Measurements from ENCODE around the gene PACSIN3.
"Not testable (repeated sequence)": the region's sequence is repeated elsewhere in the genome, so short reads cannot be mapped to it uniquely, and the experiment has no call there.

The PACSIN3 gene

DNA sequence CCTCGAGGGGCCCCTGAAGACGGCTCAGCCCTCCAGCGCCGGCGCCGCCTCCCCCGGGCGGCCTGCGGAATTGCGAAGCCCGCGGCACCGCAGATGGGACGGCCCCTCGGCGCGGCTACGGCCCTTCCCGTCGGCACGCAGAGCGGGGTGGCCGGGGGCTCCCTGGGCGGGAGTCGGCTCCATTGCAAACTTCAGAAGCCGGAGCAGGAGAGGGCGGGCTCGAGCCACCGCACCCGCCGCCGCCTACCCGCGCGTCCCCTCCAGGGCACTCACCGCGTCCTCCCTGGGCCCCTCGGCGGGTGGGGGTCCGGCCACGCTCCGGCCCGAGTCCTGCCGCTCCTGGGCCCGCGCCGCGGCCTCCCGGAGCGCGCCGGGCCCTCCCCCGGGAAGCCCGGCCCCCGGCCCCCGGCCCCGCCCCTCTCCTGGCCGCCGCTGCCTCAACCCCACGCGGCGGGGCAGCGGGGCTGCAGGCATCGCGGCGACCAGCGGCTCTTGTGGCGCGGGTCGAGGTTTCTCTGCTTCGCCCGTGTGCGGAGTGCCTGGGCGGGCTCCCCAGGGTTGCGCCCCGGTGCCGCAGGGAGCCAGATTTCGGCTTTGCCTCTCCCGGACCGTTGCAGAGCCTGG is at the start of gene PACSIN3:
PACSIN3 (minus strand) TSS at position 359 of the 624 bp plus-strand sequence. CDS start 3,707 bp downstream, outside the sequence.
- peak; percentile 69 for DNase-seq

DNA sequence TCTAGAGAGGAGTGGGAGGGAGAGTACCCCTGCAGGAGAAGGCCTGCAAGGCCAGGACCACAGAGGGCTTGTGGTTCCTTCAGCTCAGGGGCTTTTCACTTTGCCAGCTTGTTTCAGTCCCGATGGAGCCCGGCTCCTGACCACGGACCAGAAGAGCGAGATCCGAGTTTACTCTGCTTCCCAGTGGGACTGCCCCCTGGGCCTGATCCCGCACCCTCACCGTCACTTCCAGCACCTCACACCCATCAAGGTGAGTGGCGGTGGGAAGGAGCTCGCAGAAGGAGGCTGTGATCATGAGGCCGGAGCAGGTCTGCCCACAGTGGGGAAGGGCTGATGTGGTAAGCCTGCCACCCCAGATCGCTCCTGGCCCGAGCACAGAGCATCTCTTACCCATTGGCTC is 48.9 kb upstream of the PACSIN3 start:
- no peak for DNase-seq

DNA sequence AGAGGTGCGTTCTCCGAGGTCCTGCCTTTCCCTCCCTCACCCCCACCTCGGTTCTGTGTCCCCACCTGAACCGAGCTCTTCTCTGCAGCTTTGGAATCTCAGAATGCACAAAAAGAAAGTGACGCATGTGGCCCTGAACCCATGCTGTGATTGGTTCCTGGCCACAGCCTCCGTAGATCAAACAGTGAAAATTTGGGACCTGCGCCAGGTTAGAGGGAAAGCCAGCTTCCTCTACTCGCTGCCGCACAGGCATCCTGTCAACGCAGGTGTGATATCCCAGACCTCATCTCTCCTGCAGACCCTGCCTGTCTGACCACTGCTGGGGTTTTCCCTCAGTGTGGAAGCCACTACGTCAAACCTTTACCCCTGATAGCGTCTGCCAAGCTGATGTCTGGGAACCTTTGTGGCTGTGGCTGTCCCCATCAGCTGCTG is 48.5 kb upstream of the PACSIN3 start:
- DNase-seq = no peak

DNA sequence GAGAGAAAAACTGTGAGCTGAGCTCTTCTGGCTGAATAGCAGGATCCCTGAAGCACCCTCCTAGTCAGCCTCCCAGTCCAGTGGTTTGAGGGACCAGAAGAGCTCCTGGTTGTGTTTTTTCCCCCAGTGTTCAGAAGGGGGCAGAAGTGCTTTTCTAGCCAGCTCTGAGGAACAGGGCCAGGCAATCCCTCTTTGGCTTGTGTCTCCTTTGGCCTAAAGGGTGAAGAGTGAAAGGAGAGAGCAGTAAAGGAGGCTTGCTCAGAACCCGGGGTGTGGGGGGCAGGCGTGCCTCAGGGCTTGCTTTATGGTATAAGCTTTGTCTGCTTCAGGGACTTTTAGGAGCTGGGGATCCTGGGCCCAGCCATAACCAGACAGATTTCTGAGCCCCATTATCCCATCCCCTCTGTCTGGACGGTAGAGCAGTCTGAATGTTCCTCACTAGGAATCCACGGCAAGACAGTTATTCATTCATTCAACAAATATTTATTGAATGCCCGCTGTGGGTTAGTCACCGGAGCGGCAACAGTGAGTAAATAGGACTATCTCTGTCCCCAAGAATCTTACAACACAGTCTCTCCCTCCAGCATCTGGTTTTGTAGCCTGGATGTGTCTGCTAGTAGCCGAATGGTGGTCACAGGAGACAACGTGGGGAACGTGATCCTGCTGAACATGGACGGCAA is 47.9 kb upstream of the PACSIN3 start:
- peak; percentile 55 for DNase-seq

DNA sequence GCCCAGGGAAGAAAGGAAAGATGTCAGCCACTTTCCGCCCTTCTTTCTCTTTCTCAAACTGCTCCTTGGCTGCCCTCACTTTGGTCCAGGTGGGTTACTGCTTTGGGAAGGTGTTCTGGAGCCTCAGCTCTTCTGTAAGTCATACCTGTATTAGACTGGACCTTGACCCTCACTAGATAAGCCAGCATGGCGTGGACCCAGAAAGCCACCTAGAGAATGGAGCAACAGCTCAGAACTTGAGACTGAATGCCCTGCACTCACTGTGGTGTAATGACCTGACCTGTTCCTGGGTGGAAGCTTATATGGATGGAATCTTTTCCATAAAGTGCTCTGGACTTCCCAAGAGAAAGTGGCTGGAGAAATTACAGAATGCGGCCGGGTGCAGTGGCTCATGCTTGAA is 46.8 kb upstream of the PACSIN3 start:
- DNase-seq = no peak

DNA sequence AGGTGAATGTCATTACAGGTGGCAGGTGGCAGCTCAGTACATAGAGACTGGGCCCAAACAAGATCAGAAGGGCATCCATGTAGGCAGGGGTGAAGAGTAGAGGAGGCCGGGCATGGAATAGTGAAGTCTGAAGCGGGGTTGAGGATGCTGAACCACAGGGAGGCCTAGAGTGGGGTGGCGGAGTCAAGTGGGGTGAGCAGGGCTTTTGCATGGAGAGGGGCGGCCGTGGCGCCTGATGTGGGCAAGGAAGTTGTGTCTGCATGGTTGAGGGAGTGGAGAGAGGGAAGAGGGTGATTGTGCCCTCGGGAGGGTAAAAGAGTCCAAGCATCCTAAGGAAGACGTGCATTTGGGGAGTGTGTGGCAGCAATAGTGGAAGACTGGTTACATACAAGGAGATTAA is 42.9 kb upstream of the PACSIN3 start:
- no peak for DNase-seq

DNA sequence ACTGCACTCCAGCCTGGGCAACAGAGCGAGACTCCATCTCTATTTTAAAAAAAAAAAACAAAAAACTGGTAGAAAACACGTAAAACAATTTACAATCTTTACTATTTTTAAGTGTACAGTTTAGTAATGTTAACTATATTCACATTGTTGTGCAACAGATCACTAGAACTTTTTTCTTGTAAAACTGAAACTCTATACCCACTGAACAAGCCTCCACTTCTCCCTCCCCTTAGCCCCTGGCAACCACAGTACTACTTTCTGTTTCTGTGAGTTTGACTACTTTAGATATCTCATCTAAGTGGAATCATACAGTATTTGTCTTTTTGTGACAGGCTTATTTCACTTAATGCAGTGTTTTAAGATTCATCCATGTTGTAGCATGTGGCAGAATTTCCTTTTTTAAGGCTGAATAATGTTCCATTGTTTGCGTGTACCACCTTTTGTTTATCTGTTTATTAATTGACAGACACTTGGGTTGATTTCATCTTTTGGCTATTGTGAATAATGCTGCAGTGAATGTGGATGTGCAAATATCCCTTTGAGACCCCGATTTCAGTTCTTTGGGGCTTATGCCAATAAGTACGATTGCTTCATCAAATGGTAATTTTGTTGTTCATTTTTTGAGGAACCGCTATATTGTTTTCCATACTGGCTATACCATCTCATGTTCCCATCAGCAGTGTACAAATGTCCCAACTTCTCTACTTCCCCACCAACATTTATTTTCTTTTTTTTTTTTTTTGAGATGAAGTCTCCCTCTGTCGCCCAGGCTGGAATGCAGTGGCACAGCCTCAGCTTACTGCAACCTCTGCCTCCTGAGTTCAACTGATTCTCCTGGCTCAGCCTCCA is 39.5 kb upstream of the PACSIN3 start:
- DNase-seq = no peak

DNA sequence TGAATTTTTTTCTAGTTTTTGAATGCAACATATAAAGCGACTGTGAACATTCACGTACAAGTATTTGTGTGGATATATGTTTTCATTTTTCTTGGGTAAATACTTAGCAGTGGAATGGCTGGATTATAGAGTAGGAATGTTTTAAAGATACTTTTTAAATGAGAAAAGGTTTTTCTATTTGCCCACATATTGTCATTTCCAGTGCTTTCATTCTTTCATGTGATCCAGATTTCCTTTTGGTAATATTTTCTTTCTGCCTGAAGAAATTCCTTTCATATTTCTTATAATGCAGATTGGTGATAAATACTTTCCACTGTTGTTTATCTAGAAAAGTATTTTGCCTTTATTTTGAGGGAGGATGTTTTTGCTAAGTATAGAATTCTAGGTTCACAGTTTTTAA is 36.5 kb upstream of the PACSIN3 start:
- DNase-seq = no peak

DNA sequence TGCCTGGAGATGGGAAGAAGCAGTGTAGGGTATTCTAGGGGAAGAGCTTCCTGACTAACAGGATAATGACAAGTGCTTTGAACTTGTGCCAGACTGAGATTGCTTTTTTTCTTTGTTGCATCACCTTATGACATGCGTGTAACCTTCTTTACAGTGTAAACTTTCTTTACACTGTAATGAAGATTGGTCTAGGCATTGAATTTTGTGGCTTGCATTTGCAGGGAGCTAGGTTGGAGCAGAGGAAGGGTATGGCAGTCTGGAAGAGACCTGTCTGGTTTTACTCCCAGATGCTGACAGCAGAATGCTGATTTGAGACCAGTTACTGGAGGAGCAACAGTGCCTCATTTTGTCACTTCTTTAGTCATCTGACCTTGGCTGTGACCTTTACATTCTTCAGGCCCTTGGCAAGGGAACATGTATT is 34.2 kb upstream of the PACSIN3 start:
- DNase-seq = no peak

DNA sequence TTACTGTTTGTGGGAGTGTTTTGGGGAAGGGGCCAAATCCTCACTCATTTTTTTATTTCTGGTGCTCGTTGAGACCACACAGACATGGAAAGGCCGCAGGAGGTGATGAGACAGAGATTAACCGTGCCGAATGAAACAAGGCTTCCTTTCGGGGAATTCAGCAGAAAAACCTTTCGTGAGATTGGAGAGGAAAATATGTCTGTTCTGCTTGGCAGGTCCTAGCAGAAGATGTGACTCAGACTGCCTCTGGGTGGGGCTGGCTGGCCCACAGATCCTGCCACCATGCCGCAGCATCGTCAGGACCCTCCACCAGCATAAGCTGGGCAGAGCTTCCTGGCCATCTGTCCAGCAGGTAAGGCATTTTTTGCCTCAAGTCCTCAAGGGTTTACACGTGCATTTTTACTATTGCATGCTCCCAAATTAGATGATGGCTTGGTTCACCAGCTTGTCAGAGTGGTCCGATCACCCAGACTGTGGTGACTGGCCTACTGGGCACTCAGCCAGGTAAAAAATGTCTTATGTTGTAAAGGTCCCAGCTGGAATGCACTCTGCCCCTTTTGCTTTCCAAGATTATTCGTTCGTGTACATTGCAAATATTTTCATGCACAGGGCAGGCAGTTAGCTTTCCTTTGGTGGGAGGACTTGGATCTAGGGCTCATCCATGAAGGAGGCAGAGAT is 30.0 kb upstream of the PACSIN3 start:
- DNase-seq = peak; percentile 76

DNA sequence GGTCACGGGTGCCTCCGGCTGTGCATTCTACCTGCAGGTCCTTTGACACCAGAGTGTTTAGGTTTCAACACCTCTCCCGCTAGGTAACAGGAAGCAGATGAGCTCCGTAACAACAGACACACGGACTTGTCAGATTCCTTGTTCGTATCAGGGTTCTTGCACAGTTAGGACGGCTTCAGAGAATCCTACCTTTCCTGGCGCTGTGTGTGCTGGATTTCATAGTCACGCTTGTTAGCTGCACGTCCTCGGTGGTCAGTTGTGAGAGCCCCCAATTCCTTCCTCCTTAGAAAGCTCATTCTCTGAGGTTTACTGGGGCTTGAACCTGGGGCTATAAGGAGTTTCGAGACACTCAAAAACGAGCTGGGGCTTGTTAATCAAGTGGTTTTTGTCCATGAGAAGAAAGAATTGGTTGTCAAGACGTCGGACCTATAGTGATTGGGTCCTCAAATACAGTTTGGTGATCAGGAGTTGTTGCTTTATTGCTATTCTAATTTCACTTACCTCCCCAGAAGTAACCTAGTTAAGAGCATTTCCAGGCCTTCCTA is 29.2 kb upstream of the PACSIN3 start:
- no peak for DNase-seq

DNA sequence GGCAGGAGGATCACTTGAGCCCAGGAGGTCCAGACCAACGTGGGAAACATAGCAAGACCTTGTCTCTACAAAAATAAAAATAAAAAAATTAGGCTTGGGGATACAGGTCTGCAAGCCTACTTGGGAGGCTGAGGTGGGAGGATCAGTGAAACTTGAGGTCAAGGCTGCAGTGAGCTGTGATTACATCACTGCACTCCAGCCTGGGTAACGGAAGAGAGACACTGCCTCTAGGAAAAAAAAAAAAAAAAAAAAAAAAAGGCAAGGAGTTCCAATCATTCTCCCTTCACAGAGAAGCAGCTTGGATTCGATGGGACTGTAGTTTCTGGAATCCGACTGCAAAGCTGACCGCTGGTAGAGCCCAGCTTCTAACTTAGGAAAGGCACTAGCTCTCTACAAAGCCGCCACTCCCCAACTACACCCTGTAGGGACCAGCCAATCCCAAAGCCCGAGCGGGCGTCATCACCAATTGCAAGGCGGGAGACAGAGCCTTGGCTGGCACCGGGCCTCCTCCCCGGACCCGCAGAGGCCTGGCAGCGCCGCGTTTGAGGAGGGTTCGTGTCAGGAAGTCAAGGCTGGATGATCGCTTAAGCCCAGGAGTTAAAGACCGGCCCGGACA is 27.8 kb upstream of the PACSIN3 start:
- peak; percentile 92 for DNase-seq

DNA sequence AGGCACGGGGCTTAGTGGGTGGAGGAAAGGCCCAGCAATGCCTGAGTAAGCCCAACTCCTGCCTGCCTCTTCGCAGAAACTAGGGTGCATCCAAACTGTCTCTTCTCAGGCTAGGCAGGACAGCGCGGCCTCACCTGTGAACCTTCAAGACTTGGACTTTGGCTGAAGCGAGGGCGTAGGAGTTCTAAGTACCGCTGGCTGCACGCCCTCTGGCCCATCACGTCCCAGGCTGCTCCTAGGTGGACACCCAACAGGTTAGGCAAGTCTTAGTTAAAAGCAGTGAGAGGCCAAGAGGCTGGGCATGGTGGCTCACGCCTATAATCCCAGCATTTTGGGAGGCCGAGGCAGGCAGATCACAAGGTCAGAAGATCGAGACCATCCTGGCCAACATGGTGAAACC is 26.7 kb upstream of the PACSIN3 start:
- no peak for DNase-seq

DNA sequence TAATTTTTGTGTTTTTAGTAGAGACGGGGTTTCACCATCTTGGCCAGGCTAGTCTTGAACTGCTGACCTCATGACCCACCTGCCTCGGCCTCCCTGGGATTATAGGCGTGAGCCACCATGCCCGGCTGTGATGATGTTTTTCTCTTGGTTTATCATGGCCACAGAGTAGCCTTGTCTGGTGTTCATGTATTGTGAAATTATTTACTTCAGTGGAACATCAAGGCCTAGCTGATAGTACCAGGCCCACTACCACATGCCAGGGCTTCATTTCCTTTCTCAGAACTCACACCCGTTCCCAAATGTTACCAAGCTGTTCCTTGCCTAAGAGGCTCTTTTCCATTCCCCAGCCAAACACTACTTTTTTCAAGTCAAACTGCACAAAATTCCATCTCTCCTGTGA is 22.4 kb upstream of the PACSIN3 start:
- no peak for DNase-seq

DNA sequence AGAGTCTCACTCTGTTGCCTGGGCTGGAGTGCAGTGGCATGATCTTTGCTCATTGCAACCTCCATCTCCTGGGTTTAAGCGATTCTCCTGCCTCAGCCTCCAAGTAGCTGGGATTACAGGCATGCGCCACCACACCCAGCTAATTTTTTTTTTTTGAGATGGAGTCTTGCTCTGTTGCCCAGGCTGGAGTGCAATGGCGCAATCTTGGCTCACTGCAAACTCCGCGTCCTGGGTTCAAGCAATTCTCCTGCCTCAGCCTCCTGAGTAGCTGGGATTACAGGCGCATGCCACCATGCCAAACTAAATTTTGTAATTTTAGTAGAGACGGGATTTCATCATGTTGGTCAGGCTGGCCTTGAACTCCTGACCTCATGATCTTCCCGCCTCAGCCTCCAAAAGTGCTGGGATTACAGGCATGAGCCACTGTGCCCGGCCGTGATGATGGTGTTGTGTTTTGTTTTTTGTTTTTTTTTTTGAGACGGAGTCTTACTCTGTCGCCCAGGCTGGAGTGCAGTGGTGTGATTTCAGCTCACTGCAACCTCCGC is 21.8 kb upstream of the PACSIN3 start:
- DNase-seq = not testable (repeated sequence)

DNA sequence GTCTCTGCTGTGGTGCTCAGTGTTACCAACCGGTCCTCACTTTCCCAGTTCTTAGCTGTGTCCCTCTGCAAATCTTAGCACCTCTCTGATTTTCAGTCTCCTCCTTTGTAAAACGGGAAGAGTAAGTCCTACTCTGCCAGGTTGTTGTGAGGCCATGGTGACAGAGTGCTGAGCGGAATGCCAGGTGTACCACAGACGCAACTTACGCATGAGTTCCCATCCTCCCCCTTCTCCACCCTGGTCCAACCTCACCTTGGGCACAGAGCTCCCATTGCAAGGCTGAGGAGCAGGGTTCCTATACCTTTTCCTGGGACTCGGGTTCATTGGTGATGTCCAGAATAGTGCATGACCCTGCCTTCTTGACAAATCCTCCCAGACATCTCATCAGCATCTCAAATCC is 21.2 kb upstream of the PACSIN3 start:
- DNase-seq = no peak

DNA sequence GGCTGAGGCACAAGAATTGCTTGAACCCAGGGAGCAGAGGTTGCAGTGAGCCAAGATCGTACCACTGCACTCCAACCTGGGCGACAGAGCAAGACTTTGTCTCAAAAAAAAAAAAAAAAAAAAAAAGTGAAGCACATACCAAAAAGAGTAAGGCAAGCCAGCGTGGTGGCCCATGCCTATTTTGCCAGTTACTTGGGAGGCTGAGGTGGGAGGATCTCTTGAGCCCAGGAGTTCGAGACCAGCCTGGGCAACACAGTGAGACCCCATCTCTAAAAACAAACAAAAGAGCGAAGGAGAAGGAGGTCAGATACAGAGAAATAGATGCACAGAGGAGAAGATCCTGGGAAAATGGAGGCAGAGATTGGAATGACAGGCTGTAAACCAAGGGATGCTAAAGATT is 20.3 kb upstream of the PACSIN3 start:
- not testable (repeated sequence) for DNase-seq

DNA sequence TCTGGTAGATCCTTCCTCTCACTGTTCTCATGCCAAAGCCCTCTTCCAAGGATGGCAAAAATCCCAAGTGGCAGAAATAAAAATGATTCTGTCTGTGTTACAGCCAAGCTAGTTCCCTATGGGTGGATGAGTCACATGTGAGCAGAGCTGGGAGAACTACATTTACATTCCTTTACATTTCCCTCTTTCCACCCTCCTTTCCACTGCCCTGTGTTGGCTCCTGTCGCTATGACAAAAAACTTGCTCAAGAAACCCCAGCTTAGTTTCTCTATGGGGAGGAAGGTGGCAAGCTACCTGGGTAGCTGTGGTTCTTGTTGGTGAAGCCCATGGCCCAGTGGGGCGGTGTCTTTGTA is 18.4 kb upstream of the PACSIN3 start:
- DNase-seq = peak; percentile 28

DNA sequence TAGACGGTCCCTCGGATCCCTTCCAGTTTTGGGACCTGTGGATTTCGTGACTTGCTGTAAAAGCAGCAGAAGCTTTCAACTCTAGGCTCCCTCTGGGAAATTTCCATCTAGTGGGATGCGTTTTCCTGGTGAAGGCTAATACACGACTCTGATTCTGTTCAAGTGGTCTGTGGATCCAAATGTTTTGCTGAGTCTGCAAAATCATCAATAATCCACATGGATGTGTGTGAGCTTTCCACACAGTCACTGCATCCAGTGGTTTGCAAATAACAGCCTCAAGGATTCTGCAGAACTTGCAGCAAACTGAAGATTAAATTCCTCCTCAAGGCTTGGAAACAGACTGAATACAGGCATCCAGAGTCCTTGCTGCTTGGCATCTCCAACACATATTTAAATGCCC is 16.3 kb upstream of the PACSIN3 start:
- no peak for DNase-seq

DNA sequence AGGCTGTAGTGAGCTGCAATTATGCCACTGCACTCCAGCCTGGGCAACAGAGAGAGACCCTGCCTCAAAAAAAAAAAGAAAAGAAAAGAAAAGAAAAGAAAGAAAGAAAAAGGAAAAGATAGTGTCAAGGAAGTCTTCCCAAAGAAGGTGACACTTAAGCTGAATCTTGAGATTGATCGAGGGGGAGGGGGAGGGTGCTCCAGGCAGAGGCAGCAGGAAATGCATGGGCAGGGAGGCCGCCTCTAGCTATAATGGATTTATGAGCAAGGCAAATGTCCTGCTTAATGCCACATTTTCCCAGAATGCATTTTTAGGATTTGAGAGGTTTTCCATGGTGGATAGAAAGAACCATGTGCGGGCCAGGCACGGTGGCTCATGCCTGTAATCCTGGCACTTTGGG is 14.8 kb upstream of the PACSIN3 start:
- DNase-seq = no peak

DNA sequence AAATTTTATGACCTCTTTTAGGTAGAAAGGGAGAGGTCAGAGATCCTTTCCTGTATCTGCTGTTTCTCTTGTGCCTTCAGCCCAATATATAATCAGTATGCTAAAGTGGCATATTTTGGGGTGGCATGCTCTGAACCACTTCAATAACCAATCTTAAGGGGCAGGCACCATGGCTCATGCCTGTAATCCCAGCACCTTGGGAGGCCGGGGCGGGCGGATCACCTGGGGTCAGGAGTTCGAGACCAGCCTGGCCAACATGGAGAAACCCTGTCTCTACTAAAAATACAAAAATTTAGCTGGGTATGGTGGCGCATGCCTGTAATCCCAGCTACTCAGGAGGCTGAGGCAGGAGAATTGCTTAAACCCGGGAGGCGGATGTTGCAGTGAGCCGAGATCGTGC is 11.9 kb upstream of the PACSIN3 start:
- not testable (repeated sequence) for DNase-seq

DNA sequence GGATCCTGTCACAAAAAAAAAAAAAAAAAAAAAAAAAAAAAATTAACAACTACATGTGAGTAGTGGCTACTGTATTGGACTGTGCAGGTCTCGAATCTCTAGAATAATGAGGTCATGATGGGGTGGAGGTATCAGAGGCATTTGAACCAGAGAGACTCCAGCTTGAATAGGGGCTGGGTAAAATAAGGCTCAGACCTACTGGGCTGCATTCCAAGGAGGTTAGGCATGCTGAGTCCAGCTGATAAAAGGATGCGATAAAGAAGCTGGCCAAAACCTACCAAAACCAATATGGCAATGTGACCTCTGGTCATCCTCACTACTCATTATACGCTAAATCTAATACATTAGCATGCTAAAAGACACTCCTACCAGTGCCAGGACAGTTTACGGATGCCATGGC is 5.9 kb upstream of the PACSIN3 start:
- DNase-seq = no peak
